ENCODE results near the gene TCEAL7.

GRCh38 chrX:103362474-103362873 lies 32.4 kb downstream of the TCEAL7 start:
- TF ChIP-seq CTCF (conservative IDR thresholded peaks at IDR 0.05; ENCODE audit: low read depth, low read length) (no peak), EZH2 (IDR thresholded peaks at IDR 0.05; ENCODE audit: low read length, unreplicated experiment) (no peak), EZH2phosphoT487 (IDR thresholded peaks at IDR 0.05; ENCODE audit: borderline replicate concordance, low read length) (no peak)
